Upper lobe of left lung (tissue), 4 donors: ENCODE data around the gene FAM180B.

Experiments used
- CTCF ChIP-seq, 6 experiments: fragments of 450-650 bp in 4 of 6; fragments of 200-600 bp in 2 of 6; sonication (generic) in 2 of 6; IDR thresholded peaks; one replicate each; pipeline ENCODE4 v1.5.1; 2016 to 2019; ENCODE audit warnings: antibody characterized with exemption in 6 of 6
- POLR2A ChIP-seq, 4 donors: fragments of 450-650 bp; IDR thresholded peaks; one replicate each; pipeline ENCODE4 v1.5.1; 2016 to 2017; ENCODE audit warnings: antibody characterized with exemption in 4 of 4, mild to moderate bottlenecking in 2 of 4

DNA sequence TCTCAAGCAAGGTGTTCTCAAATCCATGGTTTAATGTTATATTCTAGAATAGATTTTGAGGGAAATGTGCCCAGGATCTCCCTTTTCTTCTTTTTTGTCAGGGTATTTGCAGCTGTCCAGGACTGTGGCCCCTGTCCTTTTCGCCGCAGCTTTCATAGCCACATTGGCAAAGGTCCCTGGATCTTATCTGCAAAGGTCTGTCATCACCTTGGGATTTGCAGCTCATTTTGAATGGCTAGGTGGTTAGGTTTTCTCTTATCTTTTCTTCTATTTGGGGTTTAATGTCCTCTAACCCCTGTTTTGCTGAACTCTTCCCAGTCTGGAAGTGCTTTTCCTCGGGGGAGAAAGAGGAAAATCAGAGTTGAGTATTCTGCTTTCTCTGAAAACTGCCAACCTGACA, 19.4 kb downstream of the FAM180B start:
- TF ChIP-seq CTCF (IDR thresholded peaks at IDR 0.05): no peak
- TF ChIP-seq POLR2A (IDR thresholded peaks at IDR 0.05): no peak
